HG03378 (cell line): ENCODE data around the gene POFUT2.

ENCODE experiments used
- ATAC-seq: cut with Tn5 transposase; IDR thresholded peaks from one replicate; pipeline ENCODE4 v1.9.1; 2021; ENCODE audit warnings: mild to moderate bottlenecking, moderate library complexity; ENCODE audit not compliant: unreplicated experiment

The POFUT2 gene

GRCh38 chr21:45252448-45252925 is 35.2 kb downstream of the POFUT2 start:
- no peak for ATAC-seq

- ATAC-seq, result no peak
These were observed 35.9 kb downstream of the POFUT2 start for GRCh38 chr21:45251635-45252447.

GRCh38 chr21:45250914-45251634 is 36.6 kb downstream of the POFUT2 start:
- no peak for ATAC-seq

GRCh38 chr21:45250272-45250671 is 37.4 kb downstream of the POFUT2 start:
- no peak for ATAC-seq

- ATAC-seq, result no peak
These were observed 38.1 kb downstream of the POFUT2 start for GRCh38 chr21:45249626-45250025.

- no peak for ATAC-seq
These were observed 38.8 kb downstream of the POFUT2 start for GRCh38 chr21:45248893-45249381.

GRCh38 chr21:45248301-45248892 is 39.3 kb downstream of the POFUT2 start:
- ATAC-seq, result no peak

- no peak for ATAC-seq
These were observed 41.0 kb downstream of the POFUT2 start for GRCh38 chr21:45246386-45247320.

- ATAC-seq, result no peak
These were observed 42.8 kb downstream of the POFUT2 start for GRCh38 chr21:45244799-45245340.

- ATAC-seq, result no peak
These were observed 44.1 kb downstream of the POFUT2 start for GRCh38 chr21:45243603-45244002.

- no peak for ATAC-seq
These were observed 46.3 kb downstream of the POFUT2 start for GRCh38 chr21:45241357-45241756.

- ATAC-seq, result no peak
These were observed 50.3 kb downstream of the POFUT2 start for GRCh38 chr21:45237401-45237800.

GRCh38 chr21:45236481-45236880 is 51.2 kb downstream of the POFUT2 start:
- no peak for ATAC-seq

GRCh38 chr21:45235488-45235887 is 52.2 kb downstream of the POFUT2 start:
- no peak for ATAC-seq

GRCh38 chr21:45234965-45235364 is 52.7 kb downstream of the POFUT2 start:
- ATAC-seq, result no peak

- ATAC-seq, result no peak
These were observed 53.6 kb downstream of the POFUT2 start for GRCh38 chr21:45234127-45234526.

- no peak for ATAC-seq
These were observed 56.0 kb downstream of the POFUT2 start for GRCh38 chr21:45231705-45232104.

- no peak for ATAC-seq
These were observed 58.9 kb downstream of the POFUT2 start for GRCh38 chr21:45228656-45229240.

GRCh38 chr21:45228171-45228641 is 59.5 kb downstream of the POFUT2 start:
- ATAC-seq, result no peak

- ATAC-seq, result no peak
These were observed 60.0 kb downstream of the POFUT2 start for GRCh38 chr21:45227735-45228134.
